K562 (cell line): ENCODE data around the gene G6PD. TPM values are rescaled to one million over a fixed set of nuclear protein-coding genes. Genes with fewer than 3 reads are reported as not detected.
A peak's percentile ranks its signal among the peaks of the same experiment; 100 is the strongest.
"Not testable (repeated sequence)": the region's sequence is repeated elsewhere in the genome, so short reads cannot be mapped to it uniquely, and the experiment has no call there.

ENCODE experiments used
- ATAC-seq: fragments of 200-7000 bp; cut with Tn5 transposase; 3 replicates; pipeline ENCODE4 v1.9.1; 2020; ENCODE audit warnings: moderate library complexity
- BruUV-seq: library from RNA; stranded (reverse); fragments of 400-500 nt; replicated peaks from 2 replicates; lab custom pipeline; 2021; lab: Mats Ljungman, UMichigan
- CTCF ChIA-PET: fragments of 300-600 bp; formaldehyde crosslinking; extraction: SDS; loops from one replicate; lab custom pipeline; 2021; ENCODE audit warnings: low intra/inter-chr PET ratio; lab: Yijun Ruan, JAX
- POLR2A ChIA-PET: fragments of 300-600, 350-650 bp; sonication (Branson Sonifier 250); formaldehyde crosslinking; extraction: SDS; loops from one replicate; lab custom pipeline; 2021; ENCODE audit warnings: antibody characterized with exemption, inconsistent platforms; lab: Yijun Ruan, JAX
- DNase-seq, 4 experiments: peaks; one replicate each; pipeline versions ENCODE4 v3.0.0 to v3.0.0-alpha.2; 2011 to 2018; ENCODE audit warnings: low spot score in 3 of 4, mixed read lengths in 3 of 4; ENCODE audit errors: extremely low read depth in 1 of 4
- FAIRE-seq: peaks from 2 replicates; lab custom pipeline; 2011; peaks lifted over from hg19 to GRCh38; lab: Jason Lieb, UNC
- H2AFZ ChIP-seq: 2 replicates; pipeline ENCODE4 v1.6.0; 2011; ENCODE audit warnings: low read depth, low read length, control low read depth, inconsistent platforms
- H3K27ac ChIP-seq: fragments of 200-600 bp; 3 replicates; pipeline ENCODE4 v1.8.0; 2011; ENCODE audit warnings: low read depth, mild to moderate bottlenecking, control low read depth, inconsistent platforms, low read length, moderate library complexity, mixed read lengths; ENCODE audit errors: extremely low read depth
- H3K27me3 ChIP-seq, 2 experiments: fragments of 300-600 bp in 1 of 2; 2 replicates in 1 of 2; 3 replicates in 1 of 2; pipeline versions ENCODE4 v1.6.0 to v1.8.0; 2011; ENCODE audit warnings: inconsistent platforms in 2 of 2, low read length in 2 of 2, mild to moderate bottlenecking in 1 of 2, mixed read lengths in 1 of 2, moderate library complexity in 1 of 2; ENCODE audit not compliant: control insufficient read depth in 2 of 2, insufficient read depth in 2 of 2
- H3K36me3 ChIP-seq: fragments of 300-600 bp; 3 replicates; pipeline ENCODE4 v1.8.0; 2011; ENCODE audit warnings: mild to moderate bottlenecking, low read length, inconsistent platforms; ENCODE audit not compliant: control insufficient read depth, insufficient read depth
- H3K4me1 ChIP-seq, 2 experiments: fragments of 200-600 bp in 1 of 2; replicated peaks in 1 of 2; 2 replicates in 1 of 2; 3 replicates in 1 of 2; pipeline versions ENCODE4 v1.5.1 to v1.8.0; 2011; ENCODE audit warnings: inconsistent platforms in 2 of 2, low read length in 2 of 2, mild to moderate bottlenecking in 1 of 2, mixed read lengths in 1 of 2, moderate library complexity in 1 of 2; ENCODE audit not compliant: control insufficient read depth in 2 of 2, insufficient read depth in 2 of 2
- H3K4me2 ChIP-seq: 2 replicates; pipeline ENCODE4 v1.6.1; 2011; ENCODE audit warnings: low read length, control low read depth, inconsistent platforms, mixed read lengths; ENCODE audit not compliant: insufficient read depth
- H3K4me3 ChIP-seq: fragments of 200-600 bp; sonication (generic), shearing (Covaris generic); 2 replicates; pipeline ENCODE4 v1.5.1; 2016; ENCODE audit warnings: control low read depth, inconsistent platforms
- H3K79me2 ChIP-seq: fragments of 200-600 bp; 3 replicates; pipeline ENCODE4 v1.8.0; 2011; ENCODE audit warnings: low read length, inconsistent platforms; ENCODE audit not compliant: control insufficient read depth, insufficient read depth
- H3K9ac ChIP-seq, 2 experiments: 2 replicates each; pipeline versions ENCODE4 v1.6.0 to v1.6.1; 2011; ENCODE audit warnings: low read depth in 2 of 2, low read length in 2 of 2, control low read depth in 1 of 2, inconsistent platforms in 1 of 2, mild to moderate bottlenecking in 1 of 2, mixed read lengths in 1 of 2; ENCODE audit not compliant: insufficient read depth in 1 of 2
- H3K9me1 ChIP-seq: one replicate; pipeline ENCODE4 v1.6.0; 2011; ENCODE audit warnings: inconsistent platforms, mild to moderate bottlenecking, low read length, moderate library complexity; ENCODE audit not compliant: control insufficient read depth, insufficient read depth
- H3K9me3 ChIP-seq: replicated peaks from 2 replicates; pipeline ENCODE4 v1.5.1; 2011; ENCODE audit warnings: low read depth, low read length, inconsistent platforms; ENCODE audit not compliant: control insufficient read depth, insufficient read depth
- H4K20me1 ChIP-seq: replicated peaks from 2 replicates; pipeline ENCODE4 v1.6.1; 2011; ENCODE audit warnings: low read length, inconsistent platforms, mixed read lengths; ENCODE audit not compliant: control insufficient read depth, insufficient read depth
- DPF2 ChIP-seq: fragments of 450-650 bp; IDR thresholded peaks from 2 replicates; pipeline ENCODE4 v1.6.1; 2016
- WGBS: fragments of 100-300 bp; shearing (Covaris generic); methylation state at CpG from one replicate; pipeline ENCODE4 v1.1.6; 2016; ENCODE audit warnings: low coverage, mixed read lengths; ENCODE audit not compliant: insufficient coverage; ENCODE audit errors: missing lambda C conversion rate; 5-methylcytosine and 5-hydroxymethylcytosine counted together
- in situ Hi-C: fragments of 300-500 bp; cut with MboI; formaldehyde crosslinking; loops from 4 replicates; pipeline ENCODE4 v1.15.0; 2018; ENCODE audit warnings: inconsistent platforms, mixed read lengths
- intact Hi-C: fragments of 100-400 bp; cut with micrococcal nuclease; formaldehyde crosslinking; loops from 2 replicates; pipeline ENCODE4 v1.14.2; 2022
- polyA plus RNA-seq, 8 experiments: library from polyadenylated mRNA; depleted of rRNA in 4 of 8; stranded (reverse) in 5 of 8; unstranded in 3 of 8; fragments of >200 nt; fragmentation: Nextera tagmentation in 2 of 8; fragmentation: Illumina TruSeq in 1 of 8; extraction: Ambion mirVana in 2 of 8; extraction: Trizol in 1 of 8; gene quantifications; 2 replicates each; pipeline versions ENCODE4 v1.2.1 to v1.2.3, GENCODE V29; 2011 to 2014; ENCODE audit warnings: inconsistent platforms in 1 of 8, missing spikeins in 1 of 8
- total RNA-seq, 7 experiments: library from RNA; depleted of rRNA in 6 of 7; stranded (reverse); fragments of >200 nt in 6 of 7; fragmentation: Illumina TruSeq in 2 of 7; extraction: Trizol in 2 of 7; gene quantifications; 2 replicates each; pipeline versions ENCODE4 v1.2.1 to v1.2.3, GENCODE V29; 2011 to 2021; ENCODE audit warnings: low replicate concordance in 1 of 7
- TF ChIP-seq, protein P1 (sequence below): fragments of 450-650 bp; IDR thresholded peaks from 2 replicates; pipeline ENCODE4 v1.6.1; 2017; ENCODE audit warnings: antibody characterized with exemption, mild to moderate bottlenecking

The G6PD gene
- total and polyA plus RNA-seq, 9 of the 15 experiments (the other 6 are each of a cell fraction or from before 2014, with no cell fraction given): 2.9 to 222 (median 66.4) TPM

DNA sequence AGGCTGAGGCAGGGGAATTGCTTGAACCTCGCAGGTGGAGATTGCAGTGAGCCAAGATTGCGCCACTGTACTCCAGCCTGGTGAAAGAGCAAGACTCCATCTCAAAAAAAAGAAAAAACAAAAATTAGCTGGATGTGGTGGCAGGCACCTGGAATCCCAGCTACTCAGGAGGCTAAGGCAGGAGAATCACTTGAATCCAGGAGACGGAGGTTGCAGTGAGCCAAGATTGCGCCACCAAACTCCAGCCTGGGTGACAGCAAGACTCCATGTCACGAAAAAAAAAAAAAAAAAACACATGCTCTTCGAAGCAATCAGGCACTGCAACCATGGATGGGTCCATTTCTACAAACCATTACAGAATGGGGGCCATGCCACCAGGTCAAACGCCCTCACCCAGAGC, 6.3 kb downstream of the G6PD start:
- BruUV-seq, H3K9me1 ChIP-seq, H4K20me1 ChIP-seq, ATAC-seq, H3K4me2 ChIP-seq, FAIRE-seq, DNase-seq, intact Hi-C loops, H3K9me3 ChIP-seq, H3K4me3 ChIP-seq, H2AFZ ChIP-seq, H3K27me3 ChIP-seq: not testable (repeated sequence)
- peak overlapping the region; percentile 91; a peak in 3 of 4 replicates for H3K9ac ChIP-seq
- H3K36me3 ChIP-seq: peaks cover 68% of the 10 kb centered on the region
- peaks cover 65% of the 10 kb centered on the region for H3K79me2 ChIP-seq
- in situ Hi-C loops: loop anchor here (25.0 kb wide), 1 partner anchor 378 kb away; no protein-coding TSS in a partner anchor
- peak overlapping the region; percentile 94; the same call in 2 of the 3 replicates for H3K27ac ChIP-seq
- WGBS: 100% methylated on average over 1 of the region's 7 CpGs
- ChIA-PET CTCF (interaction anchor here (0.6 kb wide), 1 partner anchor 165 kb away, joined by 3 read pairs; no protein-coding TSS in a partner anchor), POLR2A (interaction anchor here (0.6 to 1.5 kb wide), 5 partner anchors 11 to 171 kb away, joined by 3 to 8 read pairs (median 3); partner anchors contain the start of gene ATP6AP1)
- peaks cover 37 to 45% of the 10 kb centered on the region in 2 experiments for H3K4me1 ChIP-seq

DNA sequence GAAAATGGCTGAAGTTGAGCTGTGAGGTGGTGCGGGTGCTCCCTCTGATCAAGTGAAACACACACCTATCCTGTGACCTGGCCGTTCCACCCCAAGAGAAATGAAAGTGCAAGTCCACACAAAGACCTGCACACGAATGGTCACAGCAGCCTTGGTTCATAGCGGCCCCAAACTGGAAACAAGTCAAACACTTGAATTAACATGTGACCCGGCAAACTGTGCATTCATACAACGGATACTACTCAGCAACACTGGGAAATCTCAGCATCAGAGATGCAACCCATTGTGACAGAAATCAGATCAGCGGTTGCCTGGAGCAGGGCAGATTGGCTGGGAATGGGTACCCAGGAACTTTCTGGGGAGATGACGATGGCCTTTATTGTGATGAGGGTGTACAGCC, 7.6 kb downstream of the G6PD start:
- CTCF ChIA-PET: no interaction called here
- 86% methylated on average over 8 of the region's 8 CpGs for WGBS
- intact Hi-C loops: no loop called here
- no peak overlapping the region for H3K9ac ChIP-seq
- H3K4me1 ChIP-seq: peaks cover 30 to 46% of the 10 kb centered on the region in 2 experiments
- no TSS peak for BruUV-seq
- H2AFZ ChIP-seq: no peak overlapping the region
- H3K27me3 ChIP-seq: no peaks in the 10 kb centered on the region
- DNase-seq: no peak
- POLR2A ChIA-PET: interaction anchor here (0.6 to 1.5 kb wide), 3 partner anchors 138 to 160 kb away, joined by 3 to 4 read pairs (median 3); partner anchors contain the start of gene EMD
- no peak overlapping the region for H3K27ac ChIP-seq
- H4K20me1 ChIP-seq: no peaks in the 10 kb centered on the region
- peaks cover 60% of the 10 kb centered on the region for H3K79me2 ChIP-seq
- H3K36me3 ChIP-seq: peaks cover 68% of the 10 kb centered on the region; the same call in 2 of the 3 replicates
- no peak for FAIRE-seq
- no peak overlapping the region for H3K4me3 ChIP-seq
- ATAC-seq: no peak
- TF ChIP-seq, protein P1, sequence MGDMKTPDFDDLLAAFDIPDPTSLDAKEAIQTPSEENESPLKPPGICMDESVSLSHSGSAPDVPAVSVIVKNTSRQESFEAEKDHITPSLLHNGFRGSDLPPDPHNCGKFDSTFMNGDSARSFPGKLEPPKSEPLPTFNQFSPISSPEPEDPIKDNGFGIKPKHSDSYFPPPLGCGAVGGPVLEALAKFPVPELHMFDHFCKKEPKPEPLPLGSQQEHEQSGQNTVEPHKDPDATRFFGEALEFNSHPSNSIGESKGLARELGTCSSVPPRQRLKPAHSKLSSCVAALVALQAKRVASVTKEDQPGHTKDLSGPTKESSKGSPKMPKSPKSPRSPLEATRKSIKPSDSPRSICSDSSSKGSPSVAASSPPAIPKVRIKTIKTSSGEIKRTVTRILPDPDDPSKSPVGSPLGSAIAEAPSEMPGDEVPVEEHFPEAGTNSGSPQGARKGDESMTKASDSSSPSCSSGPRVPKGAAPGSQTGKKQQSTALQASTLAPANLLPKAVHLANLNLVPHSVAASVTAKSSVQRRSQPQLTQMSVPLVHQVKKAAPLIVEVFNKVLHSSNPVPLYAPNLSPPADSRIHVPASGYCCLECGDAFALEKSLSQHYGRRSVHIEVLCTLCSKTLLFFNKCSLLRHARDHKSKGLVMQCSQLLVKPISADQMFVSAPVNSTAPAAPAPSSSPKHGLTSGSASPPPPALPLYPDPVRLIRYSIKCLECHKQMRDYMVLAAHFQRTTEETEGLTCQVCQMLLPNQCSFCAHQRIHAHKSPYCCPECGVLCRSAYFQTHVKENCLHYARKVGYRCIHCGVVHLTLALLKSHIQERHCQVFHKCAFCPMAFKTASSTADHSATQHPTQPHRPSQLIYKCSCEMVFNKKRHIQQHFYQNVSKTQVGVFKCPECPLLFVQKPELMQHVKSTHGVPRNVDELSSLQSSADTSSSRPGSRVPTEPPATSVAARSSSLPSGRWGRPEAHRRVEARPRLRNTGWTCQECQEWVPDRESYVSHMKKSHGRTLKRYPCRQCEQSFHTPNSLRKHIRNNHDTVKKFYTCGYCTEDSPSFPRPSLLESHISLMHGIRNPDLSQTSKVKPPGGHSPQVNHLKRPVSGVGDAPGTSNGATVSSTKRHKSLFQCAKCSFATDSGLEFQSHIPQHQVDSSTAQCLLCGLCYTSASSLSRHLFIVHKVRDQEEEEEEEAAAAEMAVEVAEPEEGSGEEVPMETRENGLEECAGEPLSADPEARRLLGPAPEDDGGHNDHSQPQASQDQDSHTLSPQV: 0 out of 2 replicates have a peak, but pooled peaks have one; percentile 21
- no peak for TF ChIP-seq DPF2
- in situ Hi-C loops: loop anchor here (10.0 to 25.0 kb wide), 3 partner anchors 134 to 377 kb away; partner anchors contain the start of genes DNASE1L1, EMD and FLNA
- no peak overlapping the region for H3K4me2 ChIP-seq
- no peaks in the 10 kb centered on the region for H3K9me3 ChIP-seq
- no peaks in the 10 kb centered on the region for H3K9me1 ChIP-seq
